K562 (cell line): ENCODE measurements around the gene RBM15. TPM values are rescaled to one million over a fixed set of nuclear protein-coding genes. Genes with fewer than 3 reads are reported as not detected.

Experiments
- ASH1L ChIP-seq: fragments of 450-650 bp; IDR thresholded peaks from 2 replicates; pipeline ENCODE4 v1.6.1; 2018; ENCODE audit warnings: borderline replicate concordance, mild to moderate bottlenecking, low read depth; ENCODE audit not compliant: partially characterized antibody
- C11orf30 ChIP-seq: fragments of 450-650 bp; IDR thresholded peaks from 2 replicates; pipeline ENCODE4 v1.6.1; 2016; ENCODE audit warnings: low read depth, mild to moderate bottlenecking
- CEBPZ ChIP-seq: fragments of 150-350 bp; IDR thresholded peaks from 2 replicates; pipeline ENCODE4 v1.6.1; 2014; ENCODE audit warnings: low read depth, mild to moderate bottlenecking, low read length, borderline replicate concordance
- CHD2 ChIP-seq: IDR thresholded peaks from 2 replicates; pipeline ENCODE4 v1.6.1; 2011; ENCODE audit warnings: low read depth, low read length
- CREB3L1 ChIP-seq: fragments of 450-650 bp; IDR thresholded peaks from 2 replicates; pipeline ENCODE4 v1.6.1; 2014; ENCODE audit warnings: low read depth, mild to moderate bottlenecking, moderate library complexity, borderline replicate concordance
- ETV1 ChIP-seq: fragments of 450-650 bp; conservative IDR thresholded peaks from 2 replicates; pipeline ENCODE4 v1.6.1; 2016; ENCODE audit warnings: missing genetic modification characterization, control low read depth, low read depth, missing compliant biosample characterization
- FOXM1 ChIP-seq, 2 experiments: fragments of 450-650 bp in 1 of 2; sonication (generic) in 1 of 2; formaldehyde crosslinking in 1 of 2; IDR thresholded peaks; 2 replicates each; pipeline versions ENCODE4 v1.6.1 to v1.9.0; 2017 to 2022; ENCODE audit warnings: low read depth in 2 of 2, mild to moderate bottlenecking in 2 of 2, missing genetic modification reagents in 1 of 2, moderate library complexity in 1 of 2
- GMEB1 ChIP-seq: fragments of 250-450 bp; sonication (Bioruptor Pico); IDR thresholded peaks from 2 replicates; pipeline ENCODE4 v1.4.0; 2020; ENCODE audit warnings: mild to moderate bottlenecking
- HDAC1 ChIP-seq, 2 experiments: fragments of 450-650 bp; IDR thresholded peaks; 2 replicates each; pipeline ENCODE4 v1.6.1; 2016 to 2017; ENCODE audit warnings: inconsistent platforms in 1 of 2, mild to moderate bottlenecking in 1 of 2, moderate library complexity in 1 of 2
- MBD2 ChIP-seq: sonication (generic); IDR thresholded peaks from 2 replicates; pipeline ENCODE4 v1.6.1; 2016; ENCODE audit warnings: low read depth, borderline replicate concordance
- NR0B1 ChIP-seq: fragments of 450-650 bp; IDR thresholded peaks from one replicate; pipeline ENCODE4 v1.6.1; 2018; ENCODE audit warnings: mild to moderate bottlenecking, moderate library complexity; ENCODE audit not compliant: partially characterized antibody
- RAD51 ChIP-seq: fragments of 450-650 bp; IDR thresholded peaks from 2 replicates; pipeline ENCODE4 v1.7.1; 2016; ENCODE audit warnings: low read depth, mild to moderate bottlenecking, borderline replicate concordance
- SMARCE1 ChIP-seq: fragments of 450-650 bp; IDR thresholded peaks from 2 replicates; pipeline ENCODE4 v1.7.1; 2016; ENCODE audit warnings: mild to moderate bottlenecking
- SREBF2 ChIP-seq: sonication (generic); formaldehyde crosslinking; IDR thresholded peaks from 2 replicates; pipeline ENCODE4 v1.4.0; 2020; ENCODE audit warnings: mild to moderate bottlenecking, missing genetic modification reagents
- USF1 ChIP-seq: sonication (generic); formaldehyde crosslinking; IDR thresholded peaks from 2 replicates; pipeline ENCODE4 v1.9.0; 2022; ENCODE audit warnings: mild to moderate bottlenecking, missing genetic modification reagents
- ZNF165 ChIP-seq: fragments of 250-450 bp; sonication (Bioruptor Pico); IDR thresholded peaks from 2 replicates; pipeline ENCODE4 v1.4.0; 2020; ENCODE audit warnings: borderline replicate concordance
- ZNF511 ChIP-seq: sonication (generic); formaldehyde crosslinking; IDR thresholded peaks from 2 replicates; pipeline ENCODE4 v1.8.0; 2022; ENCODE audit warnings: mild to moderate bottlenecking, missing genetic modification reagents
- polyA plus RNA-seq, 8 experiments: library from polyadenylated mRNA; depleted of rRNA in 4 of 8; stranded (reverse) in 5 of 8; unstranded in 3 of 8; fragments of >200 nt; fragmentation: Nextera tagmentation in 2 of 8; fragmentation: Illumina TruSeq in 1 of 8; extraction: Ambion mirVana in 2 of 8; extraction: Trizol in 1 of 8; gene quantifications; 2 replicates each; pipeline versions ENCODE4 v1.2.1 to v1.2.3, GENCODE V29; 2011 to 2014; ENCODE audit warnings: inconsistent platforms in 1 of 8, missing spikeins in 1 of 8
- total RNA-seq, 7 experiments: library from RNA; depleted of rRNA in 6 of 7; stranded (reverse); fragments of >200 nt in 6 of 7; fragmentation: Illumina TruSeq in 2 of 7; extraction: Trizol in 2 of 7; gene quantifications; 2 replicates each; pipeline versions ENCODE4 v1.2.1 to v1.2.3, GENCODE V29; 2011 to 2021; ENCODE audit warnings: low replicate concordance in 1 of 7

RBM15 gene
- total and polyA plus RNA-seq, 9 of the 15 experiments (the other 6 are each of a cell fraction or from before 2014, with no cell fraction given): 2.4 to 63.4 (median 28.2) TPM

GRCh38 chr1:110338886-110339406, at the start of gene RBM15 (continued):
- TF ChIP-seq HDAC1 (IDR thresholded peaks at IDR 0.05) (no peak), RAD51 (peak; percentile 100), ZNF165 (no peak), MBD2 (peak; percentile 96), ASH1L (peak; percentile 94), CEBPZ (peak; percentile 89), SMARCE1 (no peak), SREBF2 (CRISPR knock-in tag) (no peak), ZNF511 (CRISPR knock-in tag) (no peak), USF1 (CRISPR knock-in tag) (peak; percentile 96), FOXM1 (IDR thresholded peaks at IDR 0.05; ENCODE audit: low read depth) (peak; percentile 97), FOXM1 (CRISPR knock-in tag; IDR thresholded peaks at IDR 0.05; ENCODE audit: low read depth) (no peak), GMEB1 (0 out of 2 replicates have a peak, but pooled peaks have one; percentile 35), NR0B1 (no peak), C11orf30 (no peak), CREB3L1 (peak; percentile 92), ETV1 (tag) (no peak), CHD2 (peak; percentile 97)
